H1 (cell line): ENCODE results near the gene SLIT3. TPM values are rescaled to one million over a fixed set of nuclear protein-coding genes. Genes with fewer than 3 reads are reported as not detected.

ENCODE experiments used
- EP300 ChIP-seq, 2 experiments: IDR thresholded peaks; 1 replicate in 1 of 2; 2 replicates in 1 of 2; pipeline ENCODE4 v1.6.1; 2011 to 2012; ENCODE audit warnings: low read depth in 2 of 2, low read length in 2 of 2, mild to moderate bottlenecking in 2 of 2, borderline replicate concordance in 1 of 2, inconsistent platforms in 1 of 2, moderate library complexity in 1 of 2
- HDAC6 ChIP-seq: IDR thresholded peaks from one replicate; pipeline ENCODE4 v1.7.1; 2012; ENCODE audit warnings: low read depth, mild to moderate bottlenecking, inconsistent platforms, low read length, moderate library complexity
- KDM1A ChIP-seq: fragments of 200-600, 300-600 bp; sonication (generic); IDR thresholded peaks from 2 replicates; pipeline ENCODE4 v1.7.1; 2016; ENCODE audit warnings: mild to moderate bottlenecking, low read length, borderline replicate concordance
- RAD21 ChIP-seq, 2 experiments: IDR thresholded peaks in 1 of 2; conservative IDR thresholded peaks in 1 of 2; 2 replicates each; pipeline ENCODE4 v1.6.1; 2011; ENCODE audit warnings: low read depth in 2 of 2, low read length in 2 of 2, improper control_type of control experiment in 1 of 2, inconsistent platforms in 1 of 2, mild to moderate bottlenecking in 1 of 2, moderate library complexity in 1 of 2
- RXRA ChIP-seq: IDR thresholded peaks from 2 replicates; pipeline ENCODE4 v1.6.1; 2011; ENCODE audit warnings: low read depth, mild to moderate bottlenecking, low read length, moderate library complexity; ENCODE audit not compliant: insufficient read depth
- SIX5 ChIP-seq: IDR thresholded peaks from 2 replicates; pipeline ENCODE4 v1.6.1; 2011; ENCODE audit warnings: mild to moderate bottlenecking, low read depth, low read length
- polyA plus RNA-seq, 7 experiments: library from polyadenylated mRNA; depleted of rRNA in 3 of 7; stranded (reverse) in 5 of 7; unstranded in 2 of 7; fragments of >200 nt in 5 of 7; fragments of 200-250 nt in 2 of 7; gene quantifications; 1 replicate in 5 of 7; 2 replicates in 1 of 7; 4 replicates in 1 of 7; pipeline versions ENCODE4 v1.2.1 to v1.2.3, GENCODE V29; 2011 to 2013; ENCODE audit warnings: missing spikeins in 2 of 7, mixed read lengths in 2 of 7
- total RNA-seq: library from RNA; stranded (reverse); fragmentation: NEBNext Ultra II Directional; extraction: Animal tissue kit (Norgen Biotek cat#: 25700); gene quantifications from 2 replicates; pipeline ENCODE4 v1.2.1, GENCODE V29; 2021
- TF ChIP-seq, protein P1 (sequence below), 3 experiments: IDR thresholded peaks; 1 replicate in 2 of 3; 2 replicates in 1 of 3; pipeline versions ENCODE4 v1.5.1 to v1.6.1; 2011; ENCODE audit warnings: low read length in 3 of 3, mild to moderate bottlenecking in 3 of 3, inconsistent platforms in 2 of 3, low read depth in 1 of 3, moderate library complexity in 1 of 3; ENCODE audit not compliant: insufficient read depth in 1 of 3; ENCODE audit errors: control extremely low read depth in 1 of 3

The SLIT3 gene
- total and polyA plus RNA-seq, 2 of the 8 experiments (the other 6 are each of a cell fraction or from before 2014, with no cell fraction given): 1.1 to 1.2 TPM

DNA sequence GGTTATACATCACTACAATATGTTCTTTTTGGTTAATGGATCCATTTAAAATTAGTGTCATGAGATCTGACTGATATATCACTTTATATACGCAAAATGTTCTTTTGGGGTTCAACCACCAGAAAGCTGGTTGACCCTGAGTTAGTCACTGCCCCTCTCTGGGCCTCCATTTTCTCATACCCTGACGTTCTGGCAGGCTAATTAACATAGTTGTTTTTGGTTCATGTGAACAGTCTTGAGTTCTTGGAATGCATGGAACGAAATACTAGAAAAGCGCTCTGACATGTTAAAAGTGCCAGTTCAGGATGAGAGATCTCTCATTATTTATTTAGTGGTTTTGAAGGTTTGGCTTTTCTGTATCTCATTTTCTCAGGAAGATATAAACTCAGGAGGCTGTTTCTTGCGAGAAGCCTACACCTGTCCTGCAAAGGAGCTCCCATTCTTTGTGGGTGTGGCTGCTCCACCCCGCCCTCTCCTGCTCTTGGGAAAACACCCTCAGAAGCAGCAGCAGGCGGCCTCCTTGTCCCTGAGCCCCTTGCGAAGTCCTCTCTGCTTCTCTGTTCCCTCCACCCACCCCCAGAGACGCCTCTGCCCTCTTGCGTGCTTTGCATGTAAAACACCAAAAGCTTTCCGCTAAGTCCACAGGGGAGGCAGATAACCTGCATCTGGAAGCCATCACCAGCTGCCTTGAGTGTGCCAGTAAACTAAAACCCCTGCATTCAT, 419.4 kb downstream of the SLIT3 start (continued):
- TF ChIP-seq, protein P1, sequence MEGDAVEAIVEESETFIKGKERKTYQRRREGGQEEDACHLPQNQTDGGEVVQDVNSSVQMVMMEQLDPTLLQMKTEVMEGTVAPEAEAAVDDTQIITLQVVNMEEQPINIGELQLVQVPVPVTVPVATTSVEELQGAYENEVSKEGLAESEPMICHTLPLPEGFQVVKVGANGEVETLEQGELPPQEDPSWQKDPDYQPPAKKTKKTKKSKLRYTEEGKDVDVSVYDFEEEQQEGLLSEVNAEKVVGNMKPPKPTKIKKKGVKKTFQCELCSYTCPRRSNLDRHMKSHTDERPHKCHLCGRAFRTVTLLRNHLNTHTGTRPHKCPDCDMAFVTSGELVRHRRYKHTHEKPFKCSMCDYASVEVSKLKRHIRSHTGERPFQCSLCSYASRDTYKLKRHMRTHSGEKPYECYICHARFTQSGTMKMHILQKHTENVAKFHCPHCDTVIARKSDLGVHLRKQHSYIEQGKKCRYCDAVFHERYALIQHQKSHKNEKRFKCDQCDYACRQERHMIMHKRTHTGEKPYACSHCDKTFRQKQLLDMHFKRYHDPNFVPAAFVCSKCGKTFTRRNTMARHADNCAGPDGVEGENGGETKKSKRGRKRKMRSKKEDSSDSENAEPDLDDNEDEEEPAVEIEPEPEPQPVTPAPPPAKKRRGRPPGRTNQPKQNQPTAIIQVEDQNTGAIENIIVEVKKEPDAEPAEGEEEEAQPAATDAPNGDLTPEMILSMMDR (IDR thresholded peaks at IDR 0.05; ENCODE audit: control extremely low read depth in 1 of 3, insufficient read depth in 1 of 3, low read depth in 1 of 3, low read length in 3 of 3): peak; percentile 33 to 56 (median 54)
- TF ChIP-seq RXRA (no peak), HDAC6 (no peak), KDM1A (peak; percentile 52; the same call in 1 of the 2 replicates), SIX5 (no peak), EP300 (IDR thresholded peaks at IDR 0.05; ENCODE audit: borderline replicate concordance in 1 of 2, low read depth in 2 of 2, low read length in 2 of 2) (no peak), RAD21 (IDR thresholded peaks at IDR 0.05 in 1 of 2, conservative IDR thresholded peaks at IDR 0.05 in 1 of 2; ENCODE audit: low read depth in 2 of 2, low read length in 2 of 2) (peak; percentile 65 to 68)
